T-helper 1 cell treated with Interleukin-12 subunit alpha and Interleukin-12 subunit beta and Interleukin-4 antibody, amounts not matched to agents 30 ng/mL and 1 ng/mL, for 36 hours (primary cell): Measurements from ENCODE around the gene PRKAR1B. TPM values are rescaled to one million over a fixed set of nuclear protein-coding genes. Genes with fewer than 3 reads are reported as not detected.
"Not testable (repeated sequence)": the region's sequence is repeated elsewhere in the genome, so short reads cannot be mapped to it uniquely, and the experiment has no call there.

Experiments
- intact Hi-C: fragments of 100-400 bp; cut with micrococcal nuclease; formaldehyde crosslinking; loops from one replicate; pipeline ENCODE4 v1.15.1; 2024
- total RNA-seq: library from RNA; stranded (reverse); gene quantifications from 2 replicates; pipeline ENCODE4 v1.2.3, GENCODE V29; 2022

PRKAR1B gene
- total RNA-seq, 1 donor from 2014 or later = 25.2 TPM

DNA sequence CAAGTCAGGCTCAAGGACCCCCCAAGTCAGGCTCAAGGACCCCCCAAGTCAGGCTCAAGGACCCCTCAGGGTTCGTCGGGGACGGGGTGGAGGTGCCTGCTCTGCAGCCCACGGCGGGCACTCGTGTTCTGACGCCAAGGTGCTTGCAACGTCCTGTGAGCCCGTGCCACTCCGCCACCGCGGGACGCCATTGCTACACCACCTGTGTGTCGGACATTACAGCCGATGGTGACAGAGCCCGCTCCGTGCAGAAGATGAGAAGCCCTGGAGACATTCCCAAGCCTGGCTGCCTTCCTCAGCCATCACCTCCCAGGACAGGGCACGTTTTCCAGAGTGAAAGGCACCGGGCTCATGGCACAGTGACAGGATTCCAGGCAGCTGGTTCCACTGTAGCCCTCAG lies 98.3 kb downstream of the PRKAR1B start:
- intact Hi-C loops = no loop called here

DNA sequence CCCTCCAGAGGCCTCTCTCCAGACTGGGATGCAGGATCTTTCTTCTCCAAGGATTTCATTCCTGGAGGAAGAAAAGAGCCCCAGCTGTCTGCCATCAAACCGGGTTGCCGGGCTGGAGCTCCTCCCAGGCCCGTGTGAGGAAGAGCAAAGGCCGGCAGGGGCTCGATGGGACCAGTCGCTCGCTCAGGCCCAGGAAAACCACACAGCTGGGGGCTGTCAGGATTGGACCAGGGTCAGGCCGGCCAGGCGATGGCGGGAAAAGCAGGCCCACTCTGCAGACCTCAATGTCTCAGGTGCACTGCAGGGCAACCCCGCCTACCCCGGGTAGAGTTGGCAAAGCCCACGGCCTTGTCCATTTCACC lies 98.7 kb downstream of the PRKAR1B start:
- intact Hi-C loops = no loop called here

DNA sequence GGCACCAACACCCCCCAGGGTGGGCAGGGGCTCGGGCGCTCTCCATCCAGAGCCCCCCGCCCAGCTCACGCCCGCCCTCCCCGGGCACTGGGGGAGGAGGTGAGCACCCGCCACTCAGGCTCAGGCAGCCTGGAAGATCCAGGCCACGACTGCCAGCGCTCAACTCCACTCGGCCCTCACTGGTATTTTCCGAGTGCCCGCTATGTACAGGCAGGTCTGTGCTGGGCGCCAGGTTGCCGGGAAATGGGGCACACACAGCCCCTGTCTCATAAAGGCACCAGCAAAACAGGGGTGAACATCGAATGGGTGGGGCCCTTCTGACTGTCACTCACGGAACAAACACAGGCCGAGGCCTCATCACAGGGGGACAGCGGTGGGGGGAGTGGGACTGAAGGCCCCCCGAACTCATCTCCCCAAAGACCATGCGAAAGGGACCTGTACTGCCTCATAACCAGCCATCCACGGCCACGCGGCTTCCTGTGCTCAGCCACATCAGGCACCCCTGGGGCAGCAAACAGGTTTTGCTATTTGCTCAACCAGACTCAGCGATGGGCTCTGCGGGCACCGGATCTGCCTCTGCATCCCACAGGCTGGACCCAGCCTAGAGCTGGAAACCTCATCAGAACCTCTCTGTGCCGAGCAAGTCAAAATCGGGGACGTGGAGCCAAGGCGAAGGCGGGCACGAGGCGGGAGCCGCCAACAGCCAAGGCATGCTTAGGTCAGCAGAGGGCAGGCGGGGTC lies 99.2 kb downstream of the PRKAR1B start:
- intact Hi-C loops = no loop called here

- intact Hi-C loops = no loop called here
These were observed 101.6 kb downstream of the PRKAR1B start for GRCh38 chr7:625376-625971.

DNA sequence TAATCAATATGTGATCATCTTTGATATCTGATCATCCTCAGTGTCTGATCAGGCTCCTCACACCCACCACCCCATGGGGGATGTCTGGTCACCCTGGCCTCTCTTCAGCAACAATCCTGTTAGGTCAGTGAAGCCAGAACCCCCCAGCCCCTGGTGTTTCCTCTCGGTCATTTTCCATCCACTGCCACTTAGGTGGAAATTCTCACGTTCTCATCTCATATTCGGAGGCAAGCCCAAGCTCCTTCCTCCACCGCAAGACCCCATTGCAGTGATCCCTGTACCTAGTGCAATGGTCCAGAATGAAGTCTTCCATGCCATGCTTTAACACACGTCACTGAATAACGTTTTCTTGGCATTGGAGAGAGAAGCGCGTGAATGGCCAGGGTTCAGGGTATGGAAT lies 103.6 kb downstream of the PRKAR1B start:
- intact Hi-C loops = no loop called here

GRCh38 chr7:621572-622285 lies 105.4 kb downstream of the PRKAR1B start:
- intact Hi-C loops = no loop called here

DNA sequence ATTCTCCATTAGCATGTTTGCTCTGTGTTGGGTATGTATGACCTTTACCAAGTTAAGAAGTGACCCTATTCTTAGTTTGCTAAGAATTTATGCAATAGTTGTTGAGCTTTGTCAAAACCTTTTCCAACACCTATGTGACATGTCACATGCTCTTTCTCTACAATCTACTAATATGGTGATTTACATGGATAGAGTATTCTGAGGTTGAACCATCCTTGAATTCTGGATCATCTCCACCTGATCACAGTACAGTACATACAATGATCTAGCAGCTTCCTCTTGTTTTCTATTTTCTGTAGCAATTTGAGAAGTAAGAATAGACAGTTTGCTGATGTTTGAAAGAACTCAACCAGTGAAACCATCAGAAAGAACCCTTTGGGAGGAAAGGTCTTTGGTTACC lies 106.2 kb downstream of the PRKAR1B start:
- intact Hi-C loops = no loop called here

- intact Hi-C loops = no loop called here
These were observed 107.0 kb downstream of the PRKAR1B start for GRCh38 chr7:620056-620455.

- intact Hi-C loops = loop anchor here (5.0 kb wide), 1 partner anchor 108 kb away; the partner anchor contains the start of genes DNAAF5 and PRKAR1B
These were observed 107.7 kb downstream of the PRKAR1B start for GRCh38 chr7:619368-619840.

DNA sequence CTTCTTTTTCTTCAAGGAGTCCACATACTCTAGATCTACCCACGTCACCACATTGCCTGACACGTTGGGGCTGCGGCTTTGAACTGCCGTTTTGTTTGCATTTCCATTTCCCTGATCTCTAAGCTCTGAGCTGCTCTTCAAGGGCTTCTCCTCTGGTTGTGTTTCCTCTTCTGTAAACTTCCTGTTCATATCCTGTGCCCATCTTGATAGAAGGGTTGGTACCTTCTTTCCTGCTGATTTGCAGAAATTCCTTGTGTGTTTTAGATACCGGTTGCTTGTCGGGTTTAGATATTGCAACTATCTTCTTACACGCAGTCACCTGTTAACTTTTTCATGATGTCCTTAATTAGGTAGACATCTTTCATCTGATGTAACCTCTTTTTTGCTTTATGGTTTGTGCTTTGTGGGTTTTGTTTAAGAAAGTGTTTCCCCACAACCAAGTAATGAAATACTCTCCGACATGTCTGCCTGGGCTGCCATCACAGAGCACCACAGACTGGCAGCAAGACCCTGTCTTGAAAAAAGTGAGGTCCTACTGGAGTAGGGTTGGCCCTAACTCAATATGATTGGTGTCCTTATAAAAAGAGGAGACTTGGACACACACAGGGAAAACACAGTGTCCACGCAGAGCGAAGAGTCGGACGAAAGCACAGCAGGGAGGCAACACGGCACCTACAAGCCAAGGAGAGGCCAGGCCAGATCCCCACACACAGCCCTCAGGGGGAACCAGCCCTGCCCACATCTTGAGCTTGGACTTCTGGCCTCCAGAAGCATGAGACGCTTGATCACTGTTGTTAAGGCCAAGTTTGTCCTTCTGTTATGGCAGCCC lies 108.3 kb downstream of the PRKAR1B start:
- intact Hi-C loops = loop anchor here (1.0 to 5.0 kb wide), 4 partner anchors 14 to 255 kb away; partner anchors contain the start of genes DNAAF5 and PRKAR1B

GRCh38 chr7:617614-618538 lies 109.2 kb downstream of the PRKAR1B start:
- intact Hi-C loops = loop anchor here (1.0 to 5.0 kb wide), 4 partner anchors 14 to 255 kb away; partner anchors contain the start of genes DNAAF5 and PRKAR1B

DNA sequence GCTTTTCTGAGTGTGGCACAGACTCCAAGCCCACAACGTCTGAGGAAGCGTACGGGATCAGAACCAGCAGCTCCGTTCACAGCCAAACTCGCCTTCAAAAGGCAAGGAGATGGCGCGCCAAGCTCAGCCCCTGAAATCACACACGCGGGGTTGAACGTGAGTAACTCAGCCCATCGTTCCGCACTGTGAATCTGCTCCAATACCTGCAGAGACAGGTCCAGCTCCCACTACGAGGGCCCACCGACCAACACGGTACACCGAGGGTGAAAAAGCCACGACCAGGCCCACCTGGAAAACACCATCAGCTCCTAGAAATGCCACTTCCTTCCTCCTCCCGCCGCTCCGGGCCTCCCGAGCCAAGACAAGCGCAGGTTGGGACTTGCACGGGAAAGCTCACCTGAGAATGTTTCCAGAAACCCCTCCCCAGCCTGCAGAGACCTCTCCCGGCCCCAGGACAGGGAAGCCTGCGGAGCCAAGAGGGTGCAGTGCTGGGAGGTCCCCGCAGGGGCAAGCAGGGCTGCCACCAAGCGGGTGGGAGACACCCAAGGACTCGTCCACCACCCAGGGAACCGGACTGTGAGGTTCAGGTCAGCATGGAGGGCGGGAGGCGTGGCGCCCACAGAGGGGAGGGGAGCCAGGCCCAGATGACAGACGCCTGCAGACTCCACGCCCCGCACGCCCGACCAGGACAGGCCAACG lies 113.5 kb downstream of the PRKAR1B start:
- intact Hi-C loops = no loop called here

- intact Hi-C loops = not testable (repeated sequence)
These were observed 115.2 kb downstream of the PRKAR1B start for GRCh38 chr7:611837-612236.

DNA sequence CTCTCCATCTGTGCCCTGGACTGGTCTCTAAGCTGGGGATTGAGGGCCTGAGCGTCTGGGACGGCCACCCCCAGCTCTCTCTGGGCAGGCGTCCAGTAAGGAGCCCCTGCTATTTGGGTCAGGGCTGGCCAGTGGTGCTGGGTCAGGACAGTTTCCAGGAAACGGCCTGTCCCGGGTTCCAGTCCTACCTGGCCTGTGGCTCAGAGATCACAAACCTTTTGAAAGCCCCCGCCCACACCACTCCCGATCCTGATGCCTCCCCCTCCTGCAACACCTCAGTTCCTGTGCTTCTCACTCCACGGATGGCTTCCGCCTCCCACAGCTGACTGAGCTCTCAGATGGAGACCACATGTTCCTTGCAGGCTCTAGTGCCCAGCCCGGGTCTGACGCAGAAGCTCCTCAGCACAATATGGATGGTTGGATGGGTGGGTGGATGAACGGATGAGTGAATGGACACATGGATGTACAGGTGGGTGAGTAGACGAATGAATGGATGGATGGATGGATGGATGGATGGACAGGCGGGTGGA lies 115.7 kb downstream of the PRKAR1B start:
- intact Hi-C loops = no loop called here

GRCh38 chr7:610531-611280 lies 116.4 kb downstream of the PRKAR1B start:
- intact Hi-C loops = no loop called here

- intact Hi-C loops = no loop called here
These were observed 116.9 kb downstream of the PRKAR1B start for GRCh38 chr7:610141-610530.

DNA sequence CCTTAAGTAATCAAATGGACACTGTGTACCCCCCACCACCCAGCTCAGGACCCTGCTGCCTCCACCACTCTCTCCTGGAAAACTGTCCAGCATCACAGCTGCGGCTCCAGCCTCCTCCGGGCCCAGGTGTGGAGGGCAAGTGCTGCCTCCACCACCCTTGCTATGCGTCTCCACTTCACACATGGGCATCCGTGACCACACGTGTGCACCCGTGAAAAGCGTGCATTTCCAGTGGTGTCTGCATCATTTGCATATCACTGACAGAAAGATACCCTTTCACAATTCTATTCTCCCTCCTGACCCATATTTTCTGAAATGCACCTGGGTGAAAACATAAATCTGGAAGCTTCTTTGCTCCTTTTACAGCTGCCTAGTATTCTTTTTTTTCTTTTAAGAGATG lies 117.7 kb downstream of the PRKAR1B start:
- intact Hi-C loops = loop anchor here (10.0 kb wide), 1 partner anchor 435 kb away; the partner anchor contains the start of gene GPR146

GRCh38 chr7:608954-609353 lies 118.1 kb downstream of the PRKAR1B start:
- intact Hi-C loops = loop anchor here (10.0 kb wide), 1 partner anchor 436 kb away; the partner anchor contains the start of gene GPR146
